HG03039 (cell line): ENCODE data around the gene GUCA2A.

Experiments used
- ATAC-seq: cut with Tn5 transposase; IDR thresholded peaks from one replicate; pipeline ENCODE4 v1.9.1; 2021; ENCODE audit warnings: mild to moderate bottlenecking, moderate library complexity; ENCODE audit not compliant: unreplicated experiment

Gene GUCA2A

DNA sequence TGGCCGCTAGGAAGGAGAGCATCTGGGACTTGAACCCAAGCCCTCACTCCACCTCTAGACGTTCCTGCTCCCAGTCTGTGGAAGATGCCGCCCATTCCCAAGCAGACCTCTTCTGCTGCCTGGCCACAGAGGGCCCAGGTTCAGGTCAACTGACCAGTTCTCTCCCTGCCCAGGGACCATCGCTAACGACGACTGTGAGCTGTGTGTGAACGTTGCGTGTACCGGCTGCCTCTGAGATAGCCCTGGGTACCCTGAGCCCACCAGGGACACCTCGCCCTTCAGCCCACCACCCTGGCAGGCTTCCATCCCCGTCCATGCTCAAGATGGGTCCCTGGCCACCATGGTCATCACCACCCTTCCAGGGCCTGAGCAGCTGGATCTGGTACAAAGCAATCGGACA, 9.2 kb downstream of the GUCA2A start:
- no peak for ATAC-seq

GRCh38 chr1:42154685-42155084, 9.9 kb downstream of the GUCA2A start:
- ATAC-seq, result no peak

- ATAC-seq, result no peak
Observed at GRCh38 chr1:42153624-42154023, 10.9 kb downstream of the GUCA2A start.

- ATAC-seq, result no peak
Observed at GRCh38 chr1:42152907-42153600, 11.5 kb downstream of the GUCA2A start, which contains the start of gene GUCA2B. Gene GUCA2B, plus strand, starts transcription at chr1:42153410. Its CDS starts 41 bp downstream, at chr1:42153451.

- no peak for ATAC-seq
Observed at GRCh38 chr1:42152119-42152518, 12.4 kb downstream of the GUCA2A start.

GRCh38 chr1:42150651-42151050, 13.9 kb downstream of the GUCA2A start:
- no peak for ATAC-seq

DNA sequence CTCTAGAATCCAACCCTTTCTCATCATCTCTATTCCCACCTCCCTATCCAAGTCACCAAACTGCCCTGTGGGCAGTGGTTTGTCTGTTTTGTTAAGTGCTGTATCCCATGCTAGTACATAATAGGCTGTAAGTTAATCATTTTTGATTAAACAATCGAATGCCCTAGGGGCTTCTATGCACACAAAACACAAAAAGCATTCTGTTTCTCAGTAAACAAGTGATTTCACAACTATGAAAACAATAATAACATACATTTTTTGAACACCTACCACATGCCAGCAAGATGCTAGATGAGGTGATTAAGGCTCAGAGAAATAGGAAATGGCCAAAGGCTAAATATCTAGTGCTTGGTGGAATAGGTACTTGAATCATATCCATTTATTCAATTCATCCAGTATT, 16.4 kb downstream of the GUCA2A start:
- ATAC-seq, result no peak

GRCh38 chr1:42146626-42147320, 17.8 kb downstream of the GUCA2A start:
- no peak for ATAC-seq

GRCh38 chr1:42145764-42146625, 18.6 kb downstream of the GUCA2A start:
- no peak for ATAC-seq

- ATAC-seq, result no peak
Observed at GRCh38 chr1:42145389-42145716, 19.2 kb downstream of the GUCA2A start.

- no peak for ATAC-seq
Observed at GRCh38 chr1:42144711-42145388, 19.7 kb downstream of the GUCA2A start.

GRCh38 chr1:42143896-42144710, 20.4 kb downstream of the GUCA2A start:
- no peak for ATAC-seq

- ATAC-seq, result no peak
Observed at GRCh38 chr1:42142894-42143675, 21.5 kb downstream of the GUCA2A start.

- no peak for ATAC-seq
Observed at GRCh38 chr1:42141978-42142377, 22.6 kb downstream of the GUCA2A start.

DNA sequence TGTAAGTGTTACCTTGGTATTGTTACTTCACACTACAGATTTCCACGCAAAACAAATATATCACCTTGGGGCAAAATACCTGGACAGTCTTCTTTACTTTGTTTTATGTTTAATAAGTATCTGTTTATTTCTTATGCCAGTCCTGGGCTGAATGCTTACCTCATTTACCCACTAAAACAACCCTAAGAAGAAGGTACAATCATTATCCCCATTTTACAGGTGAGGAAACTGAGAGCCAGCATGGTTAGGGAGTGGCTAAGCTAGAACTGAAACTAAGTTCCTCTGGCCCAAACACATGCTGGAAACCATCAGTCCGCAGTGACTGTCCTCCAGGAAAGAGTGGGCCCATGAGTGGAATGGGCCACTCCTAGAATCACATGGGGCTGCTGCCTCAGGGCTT, 24.4 kb downstream of the GUCA2A start:
- ATAC-seq, result no peak

- no peak for ATAC-seq
Observed at GRCh38 chr1:42139444-42139843, 25.1 kb downstream of the GUCA2A start.

- ATAC-seq, result no peak
Observed at GRCh38 chr1:42138586-42138985, 26.0 kb downstream of the GUCA2A start.

- ATAC-seq, result no peak
Observed at GRCh38 chr1:42137766-42138165, 26.8 kb downstream of the GUCA2A start.

DNA sequence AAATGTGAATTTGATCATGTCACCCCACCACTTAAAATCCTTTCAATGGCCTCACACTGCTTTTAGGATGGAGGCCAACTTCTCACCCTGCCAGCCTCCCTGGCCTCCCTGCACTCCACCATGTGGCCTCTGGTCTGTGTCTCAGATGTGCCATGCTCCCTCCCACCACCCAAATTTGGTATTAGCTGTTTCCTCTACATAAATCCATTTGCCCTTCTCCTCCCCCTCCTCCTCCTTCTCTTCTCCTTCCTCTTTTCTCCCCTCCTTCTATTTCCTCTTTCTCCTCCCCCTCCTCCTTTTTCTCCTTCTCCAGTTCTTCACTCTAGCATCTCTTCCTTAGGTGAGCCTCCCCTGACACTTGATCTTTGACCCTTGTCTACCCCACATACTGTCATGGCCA, 28.1 kb downstream of the GUCA2A start:
- ATAC-seq, result no peak

DNA sequence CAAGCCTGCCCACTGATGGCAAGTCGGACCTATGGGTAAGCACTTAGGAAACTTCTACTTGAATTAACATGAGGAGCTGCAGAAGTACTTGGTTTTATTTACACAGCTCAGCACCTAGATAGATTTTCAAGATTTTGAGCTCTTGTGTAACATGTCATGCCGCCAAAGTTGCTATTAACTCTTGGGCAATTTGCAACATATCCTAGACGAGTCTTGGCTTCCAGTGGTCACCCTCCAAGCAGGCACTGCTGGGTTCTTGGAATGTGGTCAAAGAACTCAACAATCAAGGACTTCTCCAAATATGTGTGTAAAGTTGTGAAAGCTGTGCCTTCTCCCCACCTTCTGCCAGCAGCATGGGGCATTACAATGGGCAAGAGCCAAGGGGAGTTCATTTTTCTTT, 29.1 kb downstream of the GUCA2A start:
- ATAC-seq, result no peak
